Smooth muscle cell (in vitro differentiated cells): Measurements from ENCODE around the gene DDX3X. TPM values are rescaled to one million over a fixed set of nuclear protein-coding genes. Genes with fewer than 3 reads are reported as not detected.

Experiments used
- DNase-seq: peaks from one replicate; lab custom pipeline; 2025; ENCODE audit not compliant: unreplicated experiment; lab: John Stamatoyannopoulos, UW
- H2AFZ ChIP-seq: fragments of 200-600 bp; sonication (generic); 2 replicates; pipeline ENCODE4 v1.6.0; 2016; ENCODE audit warnings: antibody characterized with exemption, low read depth, mild to moderate bottlenecking
- H3F3A ChIP-seq: fragments of 200-600 bp; sonication (generic); 2 replicates; pipeline ENCODE4 v1.6.0; 2017; ENCODE audit warnings: antibody characterized with exemption, low read depth
- H3K27ac ChIP-seq: fragments of 200-600 bp; sonication (generic); 2 replicates; pipeline ENCODE4 v1.5.1; 2016; ENCODE audit warnings: low read depth, mild to moderate bottlenecking
- H3K27me3 ChIP-seq: fragments of 200-600 bp; sonication (generic); 2 replicates; pipeline ENCODE4 v1.6.1; 2016; ENCODE audit warnings: low read depth, mild to moderate bottlenecking
- H3K36me3 ChIP-seq: fragments of 200-600 bp; sonication (generic); 2 replicates; pipeline ENCODE4 v1.5.1; 2016; ENCODE audit warnings: low read depth
- H3K4me1 ChIP-seq: fragments of 200-600 bp; sonication (generic); 2 replicates; pipeline ENCODE4 v1.5.1; 2016; ENCODE audit warnings: low read depth
- H3K4me2 ChIP-seq: fragments of 200-600 bp; sonication (generic); 2 replicates; pipeline ENCODE4 v1.6.0; 2016; ENCODE audit warnings: mild to moderate bottlenecking
- H3K4me3 ChIP-seq: fragments of 200-600 bp; sonication (generic); 2 replicates; pipeline ENCODE4 v1.5.1; 2016; ENCODE audit warnings: mild to moderate bottlenecking
- H3K79me2 ChIP-seq: fragments of 200-600 bp; sonication (generic); 2 replicates; pipeline ENCODE4 v1.6.0; 2016; ENCODE audit warnings: low read depth, mild to moderate bottlenecking
- H3K9ac ChIP-seq: fragments of 200-600 bp; sonication (generic); 2 replicates; pipeline ENCODE4 v1.6.0; 2016; ENCODE audit warnings: low read depth
- H3K9me3 ChIP-seq: fragments of 200-600 bp; sonication (generic); replicated peaks from 2 replicates; pipeline ENCODE4 v1.5.1; 2016; ENCODE audit warnings: low read depth
- H4K20me1 ChIP-seq: fragments of 200-600 bp; sonication (generic); 2 replicates; pipeline ENCODE4 v1.6.0; 2016; ENCODE audit warnings: low read depth
- WGBS: methylation state at CpG from one replicate; pipeline ENCODE4 v1.1.7; 2016; ENCODE audit warnings: low lambda C conversion rate; 5-methylcytosine and 5-hydroxymethylcytosine counted together
- polyA plus RNA-seq: library from polyadenylated mRNA; unstranded; fragments of >200 nt; fragmentation: Nextera tagmentation; extraction: Ambion mirVana; gene quantifications from 2 replicates; pipeline ENCODE4 v1.2.1, GENCODE V29; 2016
- total RNA-seq: library from RNA; depleted of rRNA; stranded (reverse); fragments of >200 nt; gene quantifications from 2 replicates; pipeline ENCODE4 v1.2.3, GENCODE V29; 2014
- TF ChIP-seq, protein P1 (sequence below): fragments of 200-600 bp; sonication (generic); IDR thresholded peaks from 2 replicates; pipeline ENCODE4 v1.5.1; 2017; ENCODE audit warnings: borderline replicate concordance, mild to moderate bottlenecking, antibody characterized with exemption; ENCODE audit not compliant: insufficient read depth, poor library complexity, severe bottlenecking

DDX3X gene
- total and polyA plus RNA-seq, 2 experiments from 2014 or later, result 104 to 241 TPM

- Histone ChIP-seq H2AFZ (no peak overlapping the region), H3K79me2 (no peaks in the 10 kb centered on the region), H4K20me1 (no peaks in the 10 kb centered on the region), H3K4me3 (no peak overlapping the region), H3K9ac (no peak overlapping the region), H3F3A (no peaks in the 10 kb centered on the region), H3K36me3 (no peaks in the 10 kb centered on the region), H3K4me2 (no peak overlapping the region), H3K9me3 (no peaks in the 10 kb centered on the region), H3K27me3 (no peaks in the 10 kb centered on the region), H3K4me1 (no peaks in the 10 kb centered on the region), H3K27ac (no peak overlapping the region)
- WGBS, result 57% methylated on average over 6 of the region's 6 CpGs
- DNase-seq, result no peak
- TF ChIP-seq, protein P1, sequence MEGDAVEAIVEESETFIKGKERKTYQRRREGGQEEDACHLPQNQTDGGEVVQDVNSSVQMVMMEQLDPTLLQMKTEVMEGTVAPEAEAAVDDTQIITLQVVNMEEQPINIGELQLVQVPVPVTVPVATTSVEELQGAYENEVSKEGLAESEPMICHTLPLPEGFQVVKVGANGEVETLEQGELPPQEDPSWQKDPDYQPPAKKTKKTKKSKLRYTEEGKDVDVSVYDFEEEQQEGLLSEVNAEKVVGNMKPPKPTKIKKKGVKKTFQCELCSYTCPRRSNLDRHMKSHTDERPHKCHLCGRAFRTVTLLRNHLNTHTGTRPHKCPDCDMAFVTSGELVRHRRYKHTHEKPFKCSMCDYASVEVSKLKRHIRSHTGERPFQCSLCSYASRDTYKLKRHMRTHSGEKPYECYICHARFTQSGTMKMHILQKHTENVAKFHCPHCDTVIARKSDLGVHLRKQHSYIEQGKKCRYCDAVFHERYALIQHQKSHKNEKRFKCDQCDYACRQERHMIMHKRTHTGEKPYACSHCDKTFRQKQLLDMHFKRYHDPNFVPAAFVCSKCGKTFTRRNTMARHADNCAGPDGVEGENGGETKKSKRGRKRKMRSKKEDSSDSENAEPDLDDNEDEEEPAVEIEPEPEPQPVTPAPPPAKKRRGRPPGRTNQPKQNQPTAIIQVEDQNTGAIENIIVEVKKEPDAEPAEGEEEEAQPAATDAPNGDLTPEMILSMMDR, result no peak
Measured at GRCh38 chrX:41302370-41302769, 31.6 kb upstream of the DDX3X start.

GRCh38 chrX:41303013-41303412, 30.9 kb upstream of the DDX3X start:
- H3F3A ChIP-seq, result no peaks in the 10 kb centered on the region
- H3K36me3 ChIP-seq, result no peaks in the 10 kb centered on the region
- H3K79me2 ChIP-seq, result no peaks in the 10 kb centered on the region
- WGBS, result 75% methylated on average over 6 of the region's 6 CpGs
- TF ChIP-seq, protein P1, result no peak
- no peaks in the 10 kb centered on the region for H3K27me3 ChIP-seq
- H3K4me2 ChIP-seq, result no peak overlapping the region
- H3K9ac ChIP-seq, result no peak overlapping the region
- H4K20me1 ChIP-seq, result no peaks in the 10 kb centered on the region
- H3K27ac ChIP-seq, result no peak overlapping the region
- H3K9me3 ChIP-seq, result no peaks in the 10 kb centered on the region
- H2AFZ ChIP-seq, result no peak overlapping the region
- no peak overlapping the region for H3K4me3 ChIP-seq
- DNase-seq, result no peak
- H3K4me1 ChIP-seq, result no peaks in the 10 kb centered on the region

DNA sequence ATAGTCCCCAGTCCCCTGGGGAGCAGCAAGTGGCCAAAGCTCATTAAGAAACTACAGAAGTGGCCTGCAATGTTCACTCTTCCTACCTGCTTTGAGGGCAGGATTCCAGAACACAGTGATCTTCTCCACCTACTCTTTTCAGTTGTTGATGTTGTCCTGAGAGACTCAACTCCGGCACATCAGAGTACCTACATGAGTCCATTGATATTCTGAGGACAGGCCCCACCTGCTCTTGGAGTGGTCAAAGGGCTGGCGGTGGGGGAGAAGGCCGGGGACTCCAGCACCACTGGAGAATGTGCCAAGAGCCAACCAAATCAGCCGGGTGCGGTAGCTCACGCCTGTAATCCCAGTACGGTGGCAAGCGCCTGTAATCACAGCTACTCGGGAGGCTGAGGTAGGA, 29.8 kb upstream of the DDX3X start:
- TF ChIP-seq, protein P1, result no peak
- WGBS, result 93% methylated on average over 9 of the region's 9 CpGs

DNA sequence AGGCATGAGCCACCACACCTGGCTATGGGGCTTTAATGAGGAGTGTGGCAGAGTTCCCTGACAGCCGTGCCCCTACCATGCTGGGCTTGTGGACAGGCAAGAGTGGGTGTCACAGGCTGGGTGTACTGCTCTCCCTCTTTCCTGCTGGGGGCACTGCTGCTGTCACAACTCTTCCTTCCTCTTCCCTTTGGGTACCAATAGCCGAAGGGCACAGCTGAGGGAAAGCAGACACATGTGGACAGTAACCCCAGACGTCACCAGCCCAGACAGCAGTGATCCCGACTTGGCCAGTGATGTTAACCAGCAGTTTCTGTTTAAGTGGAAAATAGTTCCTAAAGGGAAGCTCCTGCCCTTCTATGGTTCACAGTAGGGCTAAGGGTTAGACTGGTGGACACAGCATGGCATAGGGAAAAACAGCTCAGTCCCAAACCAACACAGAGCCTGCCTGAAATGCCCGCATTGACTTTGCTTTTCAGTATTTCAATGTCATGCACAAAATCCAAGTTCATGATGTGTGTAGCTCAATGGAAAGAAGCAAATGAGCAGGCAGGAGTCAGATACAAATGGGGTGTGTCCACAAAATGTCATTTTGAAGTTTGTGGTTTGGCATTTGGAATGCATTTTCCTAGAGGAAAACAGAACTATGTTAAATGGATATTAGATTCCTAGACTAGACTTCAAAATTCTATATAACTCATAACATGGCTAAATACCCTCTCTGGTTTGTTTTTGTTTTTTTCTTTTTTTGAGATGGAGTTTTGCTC, 24.9 kb upstream of the DDX3X start:
- no peaks in the 10 kb centered on the region for H3K4me1 ChIP-seq
- no peaks in the 10 kb centered on the region for H3K36me3 ChIP-seq
- H3K9me3 ChIP-seq, result no peaks in the 10 kb centered on the region
- H3F3A ChIP-seq, result no peaks in the 10 kb centered on the region
- H3K4me2 ChIP-seq, result no peak overlapping the region
- H3K4me3 ChIP-seq, result no peak overlapping the region
- H2AFZ ChIP-seq, result no peak overlapping the region
- no peak for DNase-seq
- 55% methylated on average over 5 of the region's 5 CpGs for WGBS
- H3K27me3 ChIP-seq, result no peaks in the 10 kb centered on the region
- H3K79me2 ChIP-seq, result no peaks in the 10 kb centered on the region
- H3K27ac ChIP-seq, result no peak overlapping the region
- no peak overlapping the region for H3K9ac ChIP-seq
- no peaks in the 10 kb centered on the region for H4K20me1 ChIP-seq
- TF ChIP-seq, protein P1, result no peak

More for the DNA sequence above, 29.8 kb upstream of the DDX3X start:
- Histone ChIP-seq H3K36me3 (no peaks in the 10 kb centered on the region), H3K79me2 (no peaks in the 10 kb centered on the region), H2AFZ (no peak overlapping the region), H4K20me1 (no peaks in the 10 kb centered on the region), H3F3A (no peaks in the 10 kb centered on the region), H3K4me1 (no peaks in the 10 kb centered on the region), H3K9me3 (no peaks in the 10 kb centered on the region), H3K9ac (no peak overlapping the region), H3K27me3 (no peaks in the 10 kb centered on the region), H3K4me2 (no peak overlapping the region), H3K4me3 (no peak overlapping the region), H3K27ac (no peak overlapping the region)
- no peak for DNase-seq
